Measurements from ENCODE around the gene PMP22.

- TF ChIP-seq POLR2A (IDR thresholded peaks at IDR 0.05): no peak
- no peak for TF ChIP-seq CTCF (IDR thresholded peaks at IDR 0.05 in 4 of 5, conservative IDR thresholded peaks at IDR 0.05 in 1 of 5)
Observed at GRCh38 chr17:15309236-15309635, 44.1 kb upstream of the PMP22 start.

Measured in gastrocnemius medialis (tissue), 4 donors.